Keratinocyte (primary cell): Measurements from ENCODE around the gene A4GALT. TPM values are rescaled to one million over a fixed set of nuclear protein-coding genes. Genes with fewer than 3 reads are reported as not detected.

Experiments
- DNase-seq: peaks from one replicate; pipeline ENCODE4 v3.0.0-alpha.2; 2011; ENCODE audit warnings: low read depth, missing footprints, low spot score
- FAIRE-seq: peaks from 2 replicates; lab custom pipeline; 2011; peaks lifted over from hg19 to GRCh38; lab: Jason Lieb, UNC
- H2AFZ ChIP-seq: 2 replicates; pipeline ENCODE4 v1.6.0; 2012; ENCODE audit warnings: low read length, control low read depth, inconsistent platforms; ENCODE audit not compliant: control insufficient read depth
- H3K27ac ChIP-seq: 2 replicates; pipeline ENCODE4 v1.5.1; 2011; ENCODE audit warnings: low read length; ENCODE audit not compliant: control insufficient read depth, insufficient read depth
- H3K27me3 ChIP-seq: 3 replicates; pipeline ENCODE4 v1.6.0; 2011; ENCODE audit warnings: low read length; ENCODE audit not compliant: control insufficient read depth, insufficient read depth; ENCODE audit errors: extremely low read depth
- H3K36me3 ChIP-seq, 2 experiments: 2 replicates in 1 of 2; 3 replicates in 1 of 2; pipeline ENCODE4 v1.5.1; 2011; ENCODE audit warnings: low read length in 2 of 2, mild to moderate bottlenecking in 1 of 2; ENCODE audit not compliant: control insufficient read depth in 2 of 2, insufficient read depth in 2 of 2; ENCODE audit errors: extremely low read depth in 1 of 2
- H3K4me1 ChIP-seq: 3 replicates; pipeline ENCODE4 v1.5.1; 2011; ENCODE audit warnings: low read length; ENCODE audit not compliant: control insufficient read depth, insufficient read depth; ENCODE audit errors: extremely low read depth
- H3K4me2 ChIP-seq: 3 replicates; pipeline ENCODE4 v1.6.0; 2011; ENCODE audit warnings: low read depth, low read length; ENCODE audit not compliant: control insufficient read depth, insufficient read depth; ENCODE audit errors: extremely low read depth
- H3K4me3 ChIP-seq, 3 experiments: fragments of 200-600 bp in 1 of 3; sonication (generic) in 1 of 3; 2 replicates in 2 of 3; 3 replicates in 1 of 3; pipeline ENCODE4 v1.5.1; 2011 to 2016; ENCODE audit warnings: low read length in 3 of 3, mild to moderate bottlenecking in 3 of 3, control low read depth in 2 of 3, inconsistent platforms in 1 of 3, low read depth in 1 of 3, mixed read lengths in 1 of 3, mixed run types in 1 of 3, moderate library complexity in 1 of 3; ENCODE audit not compliant: control insufficient read depth in 2 of 3, insufficient read depth in 2 of 3; ENCODE audit errors: extremely low read depth in 1 of 3
- H3K79me2 ChIP-seq: 2 replicates; pipeline ENCODE4 v1.6.0; 2012; ENCODE audit warnings: low read length; ENCODE audit not compliant: control insufficient read depth, insufficient read depth
- H3K9ac ChIP-seq: 3 replicates; pipeline ENCODE4 v1.6.0; 2011; ENCODE audit warnings: low read length; ENCODE audit not compliant: control insufficient read depth, insufficient read depth; ENCODE audit errors: extremely low read depth
- H3K9me1 ChIP-seq: 3 replicates; pipeline ENCODE4 v1.6.0; 2011; ENCODE audit warnings: low read length; ENCODE audit not compliant: control insufficient read depth, insufficient read depth; ENCODE audit errors: extremely low read depth
- H3K9me3 ChIP-seq: 2 replicates; pipeline ENCODE4 v1.5.1; 2012; ENCODE audit warnings: low read depth, low read length; ENCODE audit not compliant: control insufficient read depth
- H4K20me1 ChIP-seq: 3 replicates; pipeline ENCODE4 v1.6.0; 2011; ENCODE audit warnings: low read length; ENCODE audit not compliant: control insufficient read depth, insufficient read depth; ENCODE audit errors: extremely low read depth
- EZH2 ChIP-seq: IDR thresholded peaks from one replicate; pipeline ENCODE4 v1.6.1; 2012; ENCODE audit warnings: inconsistent platforms, mild to moderate bottlenecking, low read length, moderate library complexity
- dilution Hi-C: fragments of 300-500 bp; cut with MboI; formaldehyde crosslinking; loops from one replicate; pipeline ENCODE4 v1.7.0; 2020; ENCODE audit warnings: low sequenced_read_pairs; ENCODE audit not compliant: extremely low pct_ligation_motif_present
- polyA plus RNA-seq, 5 experiments: library from polyadenylated mRNA; depleted of rRNA in 3 of 5; stranded (reverse) in 3 of 5; stranded (forward) in 1 of 5; unstranded in 1 of 5; fragments of >200 nt; gene quantifications; 1 replicate in 1 of 5; 2 replicates in 3 of 5; 3 replicates in 1 of 5; pipeline versions ENCODE4 v1.2.1 to v1.2.3, GENCODE V29; 2011 to 2012; ENCODE audit warnings: missing spikeins in 2 of 5, low read depth in 1 of 5, low replicate concordance in 1 of 5
- TF ChIP-seq, protein P1 (sequence below), 3 experiments: IDR thresholded peaks in 1 of 3; conservative IDR thresholded peaks in 1 of 3; optimal IDR thresholded peaks in 1 of 3; 2 replicates in 2 of 3; 3 replicates in 1 of 3; pipeline versions ENCODE3 to v1.5.1; 2011; ENCODE audit warnings: low read length in 3 of 3, mild to moderate bottlenecking in 3 of 3, moderate library complexity in 2 of 3, control low read depth in 1 of 3, inconsistent platforms in 1 of 3; ENCODE audit not compliant: insufficient read depth in 2 of 3; ENCODE audit errors: extremely low read depth in 1 of 3

Gene A4GALT
- polyA plus RNA-seq, 1 donor (not counting 4 experiments of a cell fraction or from before 2014, with no cell fraction given): 1.6 TPM

DNA sequence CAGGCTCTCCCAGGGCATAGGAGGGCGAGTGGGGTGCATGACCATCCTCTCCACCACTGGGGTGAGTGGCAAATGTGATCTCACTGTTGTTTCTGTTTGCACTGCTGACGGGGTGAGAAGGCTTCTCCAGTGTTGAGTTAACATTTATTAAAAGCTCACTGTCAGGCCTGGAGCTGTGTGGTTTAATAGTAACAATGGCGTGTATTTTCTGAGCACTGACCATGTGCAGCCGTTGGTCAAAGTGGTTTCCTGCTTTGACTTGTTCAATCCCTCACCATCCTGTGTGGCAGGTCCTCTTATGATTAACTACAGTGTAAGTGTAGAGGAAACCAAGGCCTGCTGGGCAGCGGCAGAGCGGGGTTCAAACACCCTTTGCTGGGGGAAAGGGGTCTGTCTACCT is 4.4 kb downstream of the A4GALT start:
- Histone ChIP-seq H3K9ac (no peak overlapping the region), H3K4me1 (peaks cover 33% of the 10 kb centered on the region), H3K36me3 (peaks cover 2 to 3% of the 10 kb centered on the region in 2 experiments), H3K79me2 (no peaks in the 10 kb centered on the region), H4K20me1 (no peaks in the 10 kb centered on the region), H2AFZ (no peak overlapping the region), H3K9me1 (no peaks in the 10 kb centered on the region), H3K27ac (no peak overlapping the region), H3K4me2 (no peak overlapping the region), H3K9me3 (no peaks in the 10 kb centered on the region), H3K4me3 (no peak overlapping the region), H3K27me3 (peaks cover 4% of the 10 kb centered on the region)
- no peak for TF ChIP-seq EZH2
- TF ChIP-seq, protein P1, sequence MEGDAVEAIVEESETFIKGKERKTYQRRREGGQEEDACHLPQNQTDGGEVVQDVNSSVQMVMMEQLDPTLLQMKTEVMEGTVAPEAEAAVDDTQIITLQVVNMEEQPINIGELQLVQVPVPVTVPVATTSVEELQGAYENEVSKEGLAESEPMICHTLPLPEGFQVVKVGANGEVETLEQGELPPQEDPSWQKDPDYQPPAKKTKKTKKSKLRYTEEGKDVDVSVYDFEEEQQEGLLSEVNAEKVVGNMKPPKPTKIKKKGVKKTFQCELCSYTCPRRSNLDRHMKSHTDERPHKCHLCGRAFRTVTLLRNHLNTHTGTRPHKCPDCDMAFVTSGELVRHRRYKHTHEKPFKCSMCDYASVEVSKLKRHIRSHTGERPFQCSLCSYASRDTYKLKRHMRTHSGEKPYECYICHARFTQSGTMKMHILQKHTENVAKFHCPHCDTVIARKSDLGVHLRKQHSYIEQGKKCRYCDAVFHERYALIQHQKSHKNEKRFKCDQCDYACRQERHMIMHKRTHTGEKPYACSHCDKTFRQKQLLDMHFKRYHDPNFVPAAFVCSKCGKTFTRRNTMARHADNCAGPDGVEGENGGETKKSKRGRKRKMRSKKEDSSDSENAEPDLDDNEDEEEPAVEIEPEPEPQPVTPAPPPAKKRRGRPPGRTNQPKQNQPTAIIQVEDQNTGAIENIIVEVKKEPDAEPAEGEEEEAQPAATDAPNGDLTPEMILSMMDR (optimal IDR thresholded peaks at IDR 0.05 in 1 of 3, IDR thresholded peaks at IDR 0.05 in 1 of 3, conservative IDR thresholded peaks at IDR 0.05 in 1 of 3; ENCODE audit: extremely low read depth in 1 of 3, insufficient read depth in 2 of 3, low read length in 3 of 3): no peak
- no peak for FAIRE-seq
- DNase-seq: no peak
- dilution Hi-C loops: no loop called here

DNA sequence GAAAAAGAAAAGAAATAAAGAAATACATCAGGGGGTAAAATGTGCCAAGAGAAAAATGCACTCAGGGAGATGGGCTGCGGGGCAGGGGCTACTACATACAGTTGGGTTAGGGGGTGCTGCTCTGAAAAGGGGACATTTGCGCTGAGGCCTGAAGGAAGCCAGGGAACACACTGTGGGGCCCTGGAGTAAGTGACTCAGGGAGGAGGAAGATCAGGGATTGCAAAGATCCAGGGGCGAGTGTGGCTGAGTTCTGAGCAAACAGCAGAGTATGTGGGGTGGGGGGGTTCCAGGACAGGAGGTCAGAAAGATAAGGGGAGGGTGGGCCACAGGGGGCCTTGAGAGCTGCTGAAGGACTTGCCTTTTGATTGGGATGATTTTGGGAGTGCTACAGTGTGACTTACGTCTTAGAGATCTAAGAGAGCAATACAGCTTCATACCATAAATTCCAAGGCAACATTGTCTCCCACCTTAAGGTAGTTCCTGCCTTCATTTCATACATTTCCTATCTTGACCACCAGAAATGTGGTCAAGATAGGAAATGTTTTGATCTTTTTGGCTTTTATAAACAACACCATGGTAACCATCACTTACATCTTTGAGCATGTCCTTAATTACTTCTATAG is 5.8 kb downstream of the A4GALT start:
- TF ChIP-seq EZH2: no peak
- TF ChIP-seq, protein P1 (optimal IDR thresholded peaks at IDR 0.05 in 1 of 3, IDR thresholded peaks at IDR 0.05 in 1 of 3, conservative IDR thresholded peaks at IDR 0.05 in 1 of 3; ENCODE audit: extremely low read depth in 1 of 3, insufficient read depth in 2 of 3, low read length in 3 of 3): no peak
- DNase-seq (no peak), FAIRE-seq (no peak)
- Histone ChIP-seq H3K4me1 (peaks cover 32% of the 10 kb centered on the region), H2AFZ (no peak overlapping the region), H3K27me3 (no peaks in the 10 kb centered on the region), H3K27ac (no peak overlapping the region), H3K9me1 (no peaks in the 10 kb centered on the region), H3K9ac (no peak overlapping the region), H3K79me2 (no peaks in the 10 kb centered on the region), H3K36me3 (peaks cover 3% of the 10 kb centered on the region in 2 experiments), H3K9me3 (no peaks in the 10 kb centered on the region), H3K4me3 (no peak overlapping the region), H3K4me2 (no peak overlapping the region), H4K20me1 (no peaks in the 10 kb centered on the region)
- dilution Hi-C loops: no loop called here
